A673 (cell line): ENCODE measurements around the gene MAEA. TPM values are rescaled to one million over a fixed set of nuclear protein-coding genes. Genes with fewer than 3 reads are reported as not detected.

ENCODE experiments used
- BruUV-seq: library from RNA; stranded (reverse); fragments of 400-500 nt; replicated peaks from 2 replicates; lab custom pipeline; 2021; lab: Mats Ljungman, UMichigan
- CTCF ChIA-PET: fragments of 300-600 bp; sonication (Branson Sonifier 250); formaldehyde crosslinking; loops from one replicate; lab custom pipeline; 2022; ENCODE audit warnings: antibody characterized with exemption; lab: Charles Lee
- POLR2A ChIA-PET: fragments of 300-600 bp; sonication (Branson Sonifier 250); formaldehyde crosslinking; loops from one replicate; lab custom pipeline; 2022; ENCODE audit warnings: antibody characterized with exemption; ENCODE audit not compliant: low non-redundant PET; lab: Charles Lee
- DNase-seq: peaks from one replicate; pipeline ENCODE4 v3.0.0-alpha.2; 2015; ENCODE audit warnings: low spot score
- H3K27ac ChIP-seq: fragments of 200-600 bp; sonication (generic); 2 replicates; pipeline ENCODE4 v1.5.1; 2016; ENCODE audit warnings: mixed run types, low read depth, mild to moderate bottlenecking, mixed read lengths, antibody characterized with exemption, low read length; ENCODE audit not compliant: poor library complexity, severe bottlenecking
- H3K27me3 ChIP-seq: fragments of 200-600 bp; sonication (generic); replicated peaks from 2 replicates; pipeline ENCODE4 v1.6.1; 2017; ENCODE audit warnings: mixed run types, low read depth, mild to moderate bottlenecking, mixed read lengths, antibody characterized with exemption, low read length; ENCODE audit not compliant: insufficient read depth, poor library complexity
- H3K36me3 ChIP-seq: fragments of 200-600 bp; sonication (generic); 2 replicates; pipeline ENCODE4 v1.6.1; 2016; ENCODE audit warnings: mixed run types, mild to moderate bottlenecking, mixed read lengths, antibody characterized with exemption, low read length; ENCODE audit not compliant: insufficient read depth, poor library complexity, severe bottlenecking
- H3K4me1 ChIP-seq: fragments of 200-600 bp; sonication (generic); 2 replicates; pipeline ENCODE4 v1.6.1; 2017; ENCODE audit warnings: mixed run types, mild to moderate bottlenecking, mixed read lengths, antibody characterized with exemption, low read length; ENCODE audit not compliant: insufficient read depth, poor library complexity, severe bottlenecking
- H3K4me3 ChIP-seq: fragments of 200-600 bp; sonication (generic); 2 replicates; pipeline ENCODE4 v1.5.1; 2016; ENCODE audit warnings: low read depth, mixed run types, mild to moderate bottlenecking, mixed read lengths, low read length; ENCODE audit not compliant: poor library complexity, severe bottlenecking
- H3K9me3 ChIP-seq: fragments of 200-600 bp; sonication (generic); 2 replicates; pipeline ENCODE4 v1.6.1; 2016; ENCODE audit warnings: mixed run types, low read depth, mild to moderate bottlenecking, mixed read lengths, antibody characterized with exemption, low read length; ENCODE audit not compliant: poor library complexity, severe bottlenecking
- EZH2 ChIP-seq: fragments of 200-600 bp; sonication (generic); IDR thresholded peaks from 2 replicates; pipeline ENCODE4 v1.6.1; 2017; ENCODE audit warnings: borderline replicate concordance, low read depth, mild to moderate bottlenecking, mixed read lengths, antibody characterized with exemption, low read length; ENCODE audit not compliant: poor library complexity, severe bottlenecking
- intact Hi-C: fragments of 100-400 bp; cut with micrococcal nuclease; formaldehyde crosslinking; loops from one replicate; pipeline ENCODE4 v1.10.0; 2022; ENCODE audit not compliant: unreplicated experiment
- total RNA-seq: library from RNA; stranded (reverse); gene quantifications from 2 replicates; pipeline ENCODE4 v1.2.3, GENCODE V29; 2021
- TF ChIP-seq, protein P1 (sequence below): fragments of 300-800, 200-600 bp; sonication (generic); conservative IDR thresholded peaks from 2 replicates; pipeline ENCODE4 v1.5.1; 2017; ENCODE audit warnings: low read depth, mild to moderate bottlenecking, antibody characterized with exemption, low read length, moderate library complexity, mixed read lengths

The MAEA gene
- total RNA-seq, 1 experiment from 2014 or later, result 87.0 TPM

DNA sequence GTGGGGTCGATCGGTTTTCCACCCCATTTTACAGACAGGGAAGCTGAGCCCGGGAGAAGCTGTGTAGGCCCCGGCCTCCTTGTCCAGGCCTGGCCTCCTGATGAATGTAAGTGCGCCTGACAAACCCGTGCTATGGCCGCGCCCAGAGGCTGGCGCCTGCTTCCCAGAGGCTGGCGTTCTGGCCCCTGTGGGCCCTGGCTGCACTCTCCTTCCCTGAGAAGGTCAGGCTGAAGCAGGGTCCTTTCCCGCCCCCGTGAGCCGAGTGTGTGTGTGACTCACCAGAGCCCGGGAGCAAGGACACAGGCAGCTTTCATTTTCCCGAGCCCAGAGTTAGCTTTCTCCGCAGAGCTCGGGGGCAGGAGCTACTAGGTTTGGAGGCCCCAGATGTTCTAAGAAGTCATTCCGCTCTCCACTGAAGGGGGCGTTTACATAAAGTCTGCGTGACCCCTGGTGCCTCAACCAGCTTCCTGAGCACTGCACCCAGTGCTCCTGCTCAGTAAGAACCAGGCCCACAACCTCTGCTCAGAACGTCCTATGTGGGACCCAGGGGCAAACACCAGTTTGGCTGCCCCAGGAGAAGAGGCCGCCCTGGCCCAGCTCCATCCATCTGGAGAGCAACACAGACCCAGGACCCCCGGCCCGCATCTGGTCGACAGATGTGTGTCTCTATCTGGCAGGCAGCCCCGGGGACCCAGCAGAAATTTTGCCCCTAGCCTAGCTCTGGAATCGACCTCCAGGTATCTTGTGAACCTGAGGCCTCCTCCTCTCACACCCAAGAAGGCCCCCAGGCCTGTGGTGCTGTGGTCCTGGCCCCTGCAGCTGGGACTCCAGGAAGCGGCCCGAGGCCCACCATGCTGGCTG is 71.0 kb downstream of the MAEA start:
- POLR2A ChIA-PET, result no interaction called here
- no peak overlapping the region for H3K4me3 ChIP-seq
- BruUV-seq, result no TSS peak
- no peaks in the 10 kb centered on the region for H3K27me3 ChIP-seq
- intact Hi-C loops, result no loop called here
- no peaks in the 10 kb centered on the region for H3K9me3 ChIP-seq
- no peak overlapping the region for H3K27ac ChIP-seq
- H3K4me1 ChIP-seq, result no peaks in the 10 kb centered on the region
- no peaks in the 10 kb centered on the region for H3K36me3 ChIP-seq
- CTCF ChIA-PET, result no interaction called here
- no peak for DNase-seq
- TF ChIP-seq, protein P1, sequence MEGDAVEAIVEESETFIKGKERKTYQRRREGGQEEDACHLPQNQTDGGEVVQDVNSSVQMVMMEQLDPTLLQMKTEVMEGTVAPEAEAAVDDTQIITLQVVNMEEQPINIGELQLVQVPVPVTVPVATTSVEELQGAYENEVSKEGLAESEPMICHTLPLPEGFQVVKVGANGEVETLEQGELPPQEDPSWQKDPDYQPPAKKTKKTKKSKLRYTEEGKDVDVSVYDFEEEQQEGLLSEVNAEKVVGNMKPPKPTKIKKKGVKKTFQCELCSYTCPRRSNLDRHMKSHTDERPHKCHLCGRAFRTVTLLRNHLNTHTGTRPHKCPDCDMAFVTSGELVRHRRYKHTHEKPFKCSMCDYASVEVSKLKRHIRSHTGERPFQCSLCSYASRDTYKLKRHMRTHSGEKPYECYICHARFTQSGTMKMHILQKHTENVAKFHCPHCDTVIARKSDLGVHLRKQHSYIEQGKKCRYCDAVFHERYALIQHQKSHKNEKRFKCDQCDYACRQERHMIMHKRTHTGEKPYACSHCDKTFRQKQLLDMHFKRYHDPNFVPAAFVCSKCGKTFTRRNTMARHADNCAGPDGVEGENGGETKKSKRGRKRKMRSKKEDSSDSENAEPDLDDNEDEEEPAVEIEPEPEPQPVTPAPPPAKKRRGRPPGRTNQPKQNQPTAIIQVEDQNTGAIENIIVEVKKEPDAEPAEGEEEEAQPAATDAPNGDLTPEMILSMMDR, result no peak
- TF ChIP-seq EZH2, result no peak

DNA sequence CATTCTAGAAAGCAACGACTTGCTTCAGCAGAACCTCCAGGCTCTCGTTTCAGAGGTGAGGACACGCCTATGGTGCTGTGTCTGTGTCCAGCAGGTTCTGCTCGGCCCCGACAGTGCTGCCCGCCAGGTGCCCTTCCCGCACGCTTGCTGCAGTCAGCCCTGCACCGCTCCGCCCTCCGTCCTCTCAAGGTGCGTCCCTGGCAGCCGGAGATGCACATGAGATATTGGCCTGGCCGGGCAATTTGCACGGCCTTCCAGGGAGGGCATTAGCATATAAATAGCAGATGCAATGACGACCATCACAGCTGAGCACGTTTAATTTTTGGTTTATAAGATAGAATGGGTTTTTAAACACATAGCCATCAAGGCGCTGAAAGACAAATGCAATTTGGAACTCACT is 71.7 kb downstream of the MAEA start:
- no peak overlapping the region for H3K27ac ChIP-seq
- H3K36me3 ChIP-seq, result no peaks in the 10 kb centered on the region
- DNase-seq, result no peak
- no peaks in the 10 kb centered on the region for H3K9me3 ChIP-seq
- ChIA-PET POLR2A (no interaction called here), CTCF (no interaction called here)
- intact Hi-C loops, result no loop called here
- no peak overlapping the region for H3K4me3 ChIP-seq
- no peaks in the 10 kb centered on the region for H3K27me3 ChIP-seq
- no TSS peak for BruUV-seq
- TF ChIP-seq, protein P1, result no peak
- no peaks in the 10 kb centered on the region for H3K4me1 ChIP-seq

DNA sequence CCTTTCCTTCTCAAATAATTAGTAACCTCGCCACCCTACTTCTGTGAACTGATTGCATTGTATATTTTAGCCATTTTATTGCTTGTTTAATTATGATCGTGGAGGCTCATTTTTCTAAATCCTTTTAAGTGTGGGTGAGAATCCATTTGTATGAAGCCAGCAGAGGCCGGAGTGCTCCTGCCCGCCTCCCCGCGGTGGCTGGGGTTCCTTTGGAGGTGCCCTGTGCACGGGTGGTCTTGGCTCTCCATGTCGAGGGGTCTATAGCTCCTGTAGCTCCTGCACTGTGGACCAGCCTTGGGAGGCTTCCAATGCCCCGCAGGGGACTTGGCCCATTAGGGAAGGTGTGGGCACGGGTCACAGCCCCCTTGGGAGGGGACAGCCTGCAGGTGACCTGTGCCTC is 72.4 kb downstream of the MAEA start:
- Histone ChIP-seq H3K4me3 (no peak overlapping the region), H3K9me3 (no peaks in the 10 kb centered on the region), H3K36me3 (no peaks in the 10 kb centered on the region), H3K27ac (no peak overlapping the region), H3K4me1 (no peaks in the 10 kb centered on the region), H3K27me3 (no peaks in the 10 kb centered on the region)
- DNase-seq, result no peak
- POLR2A ChIA-PET, result no interaction called here
- BruUV-seq, result no TSS peak
- TF ChIP-seq, protein P1, result no peak
- TF ChIP-seq EZH2, result no peak
- CTCF ChIA-PET, result no interaction called here
- intact Hi-C loops, result no loop called here
